Measurements from ENCODE around the gene ESRRB.
A peak's percentile ranks its signal among the peaks of the same experiment; 100 is the strongest.

The ESRRB gene

GRCh38 chr14:76456891-76457586 is 81.1 kb downstream of the ESRRB start:
- DNase-seq, result no peak

GRCh38 chr14:76457841-76458240 is 81.9 kb downstream of the ESRRB start:
- DNase-seq, result no peak

DNA sequence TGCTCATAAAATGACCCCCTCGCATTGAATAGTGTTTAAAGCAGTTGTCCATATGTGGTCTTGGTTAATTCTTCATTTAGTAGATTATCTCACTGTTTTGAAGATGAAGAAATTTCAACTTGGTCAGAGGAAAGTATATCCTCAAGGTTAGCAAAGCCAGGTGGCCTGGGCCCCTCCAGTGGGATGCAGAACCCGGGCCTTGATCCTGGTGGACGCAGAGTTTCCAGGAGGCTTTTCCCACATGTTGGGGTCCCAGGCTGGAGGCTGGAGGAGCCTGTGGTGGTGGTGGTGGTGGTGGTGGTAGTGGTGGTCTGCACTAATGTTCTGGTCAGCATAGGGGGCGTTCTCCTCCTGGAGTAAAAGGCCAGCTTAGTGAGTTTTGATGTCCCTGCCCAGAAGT is 85.9 kb downstream of the ESRRB start:
- no peak for DNase-seq

GRCh38 chr14:76462330-76462729 is 86.4 kb downstream of the ESRRB start:
- no peak for DNase-seq

DNA sequence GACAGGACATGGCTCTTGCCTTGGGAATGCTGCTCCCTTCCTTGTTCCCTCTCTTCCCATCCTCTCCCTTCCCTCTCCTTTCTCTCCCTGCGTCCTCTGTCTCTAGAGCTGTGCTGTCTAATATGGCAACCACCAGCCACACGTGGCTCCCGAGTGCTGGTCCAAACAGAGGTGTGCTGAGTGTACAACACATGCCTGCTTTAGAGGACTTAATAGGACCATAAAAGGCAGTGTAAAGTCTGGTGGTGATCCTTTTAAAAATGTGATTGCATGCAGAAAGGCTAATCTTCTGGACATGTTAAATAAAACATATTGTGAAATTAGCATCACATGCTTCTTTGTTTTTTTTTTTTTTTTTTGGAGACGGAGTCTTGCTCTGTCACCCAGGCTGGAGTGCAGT is 87.2 kb downstream of the ESRRB start:
- DNase-seq, result no peak

DNA sequence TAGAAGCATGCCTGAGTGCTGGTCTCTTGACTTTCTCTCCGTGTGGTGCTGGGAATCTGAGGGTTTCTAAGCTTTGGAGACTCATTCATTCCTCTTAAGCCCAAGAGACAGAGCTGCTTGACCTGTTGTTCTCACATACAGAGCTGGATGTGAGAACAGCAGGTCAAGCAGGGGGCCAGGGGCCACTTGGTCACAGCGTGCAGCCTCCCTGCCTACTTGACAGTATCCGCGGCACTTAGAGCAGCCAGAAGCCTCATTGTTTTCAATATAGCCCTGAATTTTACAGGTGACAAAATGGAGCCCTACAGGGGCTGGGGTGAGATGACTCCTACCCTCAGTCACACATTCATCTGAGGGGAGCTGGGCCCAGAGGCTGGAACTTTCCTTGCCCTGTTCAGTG is 88.9 kb downstream of the ESRRB start:
- no peak for DNase-seq

DNA sequence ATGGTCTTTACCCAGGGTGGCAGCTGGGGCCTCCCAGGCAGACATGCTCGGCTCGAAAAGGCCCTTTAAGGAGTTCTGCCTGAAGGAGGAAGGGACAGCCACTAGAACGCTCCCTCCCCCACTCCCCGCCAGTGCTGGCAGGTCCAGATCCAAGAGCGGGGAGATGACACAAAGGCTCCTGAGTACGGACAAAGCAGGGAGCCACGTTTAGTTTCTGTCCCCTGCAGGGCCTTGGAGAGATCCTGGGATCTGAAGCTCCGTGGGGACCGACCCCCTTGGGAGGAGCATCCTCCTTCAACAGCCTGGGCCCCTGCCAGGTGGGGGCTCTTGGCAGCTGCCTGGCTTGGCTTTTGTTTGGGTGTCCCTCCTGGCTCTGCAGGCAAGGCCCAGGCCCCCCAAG is 89.7 kb downstream of the ESRRB start:
- no peak for DNase-seq

DNA sequence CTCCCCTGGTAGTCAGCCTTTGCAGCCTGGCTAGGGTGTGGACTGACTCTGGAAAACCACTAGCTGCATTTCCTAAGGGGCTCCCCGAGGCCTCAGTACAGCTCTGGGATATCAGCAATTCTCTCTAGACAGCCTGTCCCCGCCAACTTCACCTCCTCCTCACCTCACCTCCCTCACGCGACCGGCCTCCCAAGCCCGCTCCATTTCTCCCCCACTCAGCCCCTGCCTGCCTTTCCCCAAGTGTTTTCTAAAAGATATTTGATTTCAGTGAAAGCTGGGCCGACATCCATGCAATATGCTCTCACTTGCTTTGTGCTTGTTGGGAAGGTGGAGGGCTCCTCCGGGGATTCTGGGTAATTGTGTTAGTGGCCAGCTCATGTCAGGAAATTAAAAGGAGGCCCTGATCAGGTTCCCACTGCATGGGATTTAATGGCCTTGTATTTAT is 91.8 kb downstream of the ESRRB start:
- DNase-seq, result no peak

DNA sequence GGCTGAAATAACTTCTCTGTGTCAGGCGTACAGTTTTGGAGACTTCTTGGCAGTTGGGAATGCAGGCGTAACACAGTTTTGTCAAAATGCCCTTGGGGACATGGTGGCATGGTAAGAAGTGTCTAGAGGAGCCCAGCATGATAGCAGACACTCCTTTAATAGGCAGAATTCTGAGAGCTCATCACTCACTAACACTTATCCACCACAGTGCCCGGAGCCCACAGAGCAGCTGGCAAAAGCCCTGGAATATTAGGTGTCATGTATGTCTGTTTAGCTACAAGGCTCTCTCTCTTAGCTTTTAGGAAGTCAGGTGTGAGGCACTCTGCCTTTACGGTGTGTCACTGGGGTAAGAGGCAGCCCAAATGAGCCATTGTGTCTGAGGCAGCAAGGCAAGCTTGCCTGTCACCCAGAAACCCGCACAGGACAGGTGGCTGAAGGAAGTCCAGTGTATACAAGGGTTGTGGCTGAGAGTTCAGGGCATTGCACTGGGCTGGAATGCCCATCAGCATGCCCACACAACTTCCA is 96.3 kb downstream of the ESRRB start:
- no peak for DNase-seq

DNA sequence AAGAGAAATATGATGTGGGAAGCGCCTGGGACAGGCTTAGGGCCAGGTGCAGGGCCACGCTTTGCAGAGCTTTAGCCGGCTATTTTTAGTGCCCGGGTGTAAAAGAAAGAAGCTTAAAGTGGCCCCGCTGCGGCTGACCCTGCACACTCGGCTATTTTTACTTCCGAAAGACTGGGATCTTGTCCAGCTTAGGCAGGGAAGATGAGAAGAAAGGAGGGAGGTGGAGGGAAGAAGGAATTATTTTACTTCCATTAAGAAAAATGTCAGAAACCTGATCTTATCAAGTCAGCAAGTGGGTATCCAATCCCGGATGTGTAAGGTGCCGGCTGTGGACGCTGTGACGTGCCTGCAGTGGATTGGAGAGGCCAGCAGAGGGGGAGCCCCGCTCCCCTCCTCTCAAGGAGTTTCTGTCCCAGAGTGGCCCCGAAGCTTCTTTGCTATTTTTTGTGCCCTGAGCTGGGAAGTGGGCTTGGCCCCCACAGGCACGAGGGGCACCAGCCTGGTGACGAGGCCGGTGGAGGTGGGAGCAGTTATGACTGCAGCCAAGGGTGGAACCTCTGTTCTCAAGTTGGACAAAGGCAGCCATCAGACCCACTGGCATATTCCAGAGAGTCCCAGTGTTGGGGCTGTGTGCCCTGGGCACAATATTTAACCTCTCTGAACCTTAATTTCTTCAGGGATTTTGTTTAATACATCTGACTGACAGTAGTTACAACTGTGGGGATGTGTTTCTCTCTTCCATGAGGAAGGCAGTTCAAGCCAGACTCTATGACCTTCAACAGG is 97.7 kb downstream of the ESRRB start:
- DNase-seq, result peak; percentile 21

- no peak for DNase-seq
Measured at GRCh38 chr14:76480426-76480825, 104.5 kb downstream of the ESRRB start.

- no peak for DNase-seq
Measured at GRCh38 chr14:76484355-76484754, 108.4 kb downstream of the ESRRB start.

GRCh38 chr14:76486251-76486743 is 110.4 kb downstream of the ESRRB start:
- peak; percentile 99 for DNase-seq

GRCh38 chr14:76488551-76488950 is 112.6 kb downstream of the ESRRB start:
- DNase-seq, result no peak

DNA sequence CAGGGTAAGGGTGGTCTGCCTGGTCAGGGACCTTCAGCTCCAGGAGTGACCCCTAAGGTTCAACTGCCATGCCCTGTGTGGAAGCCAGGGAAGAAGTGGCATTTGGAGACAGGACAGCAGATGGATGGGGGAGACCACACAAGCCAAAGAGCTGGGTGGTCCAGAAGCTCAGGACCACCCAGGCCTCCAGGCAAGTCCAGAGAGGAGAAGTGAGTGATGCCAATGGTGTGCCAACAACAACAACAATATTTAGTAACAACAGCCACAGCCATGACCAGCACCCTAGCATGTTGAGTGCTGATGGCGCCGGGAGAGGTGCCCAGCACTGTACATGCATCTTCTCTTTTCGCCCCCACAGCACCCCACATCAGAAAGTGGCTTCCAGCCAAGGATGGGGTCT is 113.7 kb downstream of the ESRRB start:
- DNase-seq, result no peak

GRCh38 chr14:76490111-76490510 is 114.2 kb downstream of the ESRRB start:
- DNase-seq, result no peak

- peak; percentile 37 for DNase-seq
Measured at GRCh38 chr14:76490735-76491134, 114.8 kb downstream of the ESRRB start.

GRCh38 chr14:76491172-76491930 is 115.4 kb downstream of the ESRRB start:
- no peak for DNase-seq

- DNase-seq, result no peak
Measured at GRCh38 chr14:76495983-76496382, 120.0 kb downstream of the ESRRB start.

DNA sequence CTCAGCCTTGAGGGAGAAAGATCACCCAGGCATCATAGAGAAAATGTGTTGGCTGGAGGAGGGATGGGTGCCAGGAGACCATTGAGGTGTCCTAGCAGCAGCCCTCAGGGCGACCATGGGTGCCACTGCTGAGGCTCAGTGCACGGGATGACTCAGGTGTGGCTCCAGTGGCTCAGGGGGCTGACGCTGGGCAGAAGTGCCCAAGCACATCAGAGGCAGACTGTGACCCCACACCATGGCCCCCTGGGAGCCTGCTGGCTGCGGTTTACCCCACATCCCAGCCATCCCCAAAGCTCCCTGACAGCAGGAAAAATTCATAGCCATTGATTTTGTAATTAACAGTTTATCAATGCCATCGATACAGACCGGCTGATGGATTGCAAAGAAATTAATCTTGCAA is 120.7 kb downstream of the ESRRB start:
- no peak for DNase-seq

DNA sequence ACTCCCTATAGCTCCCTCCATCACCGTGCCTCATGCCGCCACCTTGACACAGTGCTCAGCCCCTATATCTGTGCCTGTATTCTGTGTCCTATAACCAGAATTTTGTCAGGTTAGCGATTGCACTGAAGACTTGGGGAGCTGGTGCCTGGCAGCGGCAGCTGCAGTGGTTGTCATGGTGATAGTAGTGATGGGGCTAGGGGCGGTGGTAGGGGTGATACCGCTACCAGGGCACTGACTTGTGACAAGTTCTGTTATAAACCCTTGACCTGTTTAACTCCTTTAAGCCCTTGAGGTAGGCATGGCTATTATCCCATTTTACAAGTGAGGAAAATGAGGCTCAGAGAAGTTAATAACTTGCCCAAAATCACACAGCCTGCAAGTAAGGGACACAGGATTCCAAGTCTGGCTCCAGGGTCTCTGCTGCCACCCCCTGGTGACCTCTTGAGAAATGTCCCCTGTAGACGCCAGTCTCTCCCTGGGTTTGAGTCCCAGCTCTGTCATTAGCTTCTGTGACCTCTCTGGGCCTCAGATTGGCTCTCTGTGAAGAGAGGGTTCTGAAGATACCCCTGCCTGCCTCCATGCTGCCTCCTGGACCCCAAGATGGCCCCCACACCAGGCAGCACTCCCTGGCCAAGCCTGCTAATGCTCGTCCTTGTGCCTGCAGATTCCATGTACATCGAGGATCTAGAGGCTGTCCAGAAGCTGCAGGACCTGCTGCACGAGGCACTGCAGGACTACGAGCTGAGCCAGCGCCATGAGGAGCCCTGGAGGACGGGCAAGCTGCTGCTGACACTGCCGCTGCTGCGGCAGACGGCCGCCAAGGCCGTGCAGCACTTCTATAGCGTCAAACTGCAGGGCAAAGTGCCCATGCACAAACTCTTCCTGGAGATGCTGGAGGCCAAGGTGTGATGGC is 121.9 kb downstream of the ESRRB start:
- no peak for DNase-seq

DNA sequence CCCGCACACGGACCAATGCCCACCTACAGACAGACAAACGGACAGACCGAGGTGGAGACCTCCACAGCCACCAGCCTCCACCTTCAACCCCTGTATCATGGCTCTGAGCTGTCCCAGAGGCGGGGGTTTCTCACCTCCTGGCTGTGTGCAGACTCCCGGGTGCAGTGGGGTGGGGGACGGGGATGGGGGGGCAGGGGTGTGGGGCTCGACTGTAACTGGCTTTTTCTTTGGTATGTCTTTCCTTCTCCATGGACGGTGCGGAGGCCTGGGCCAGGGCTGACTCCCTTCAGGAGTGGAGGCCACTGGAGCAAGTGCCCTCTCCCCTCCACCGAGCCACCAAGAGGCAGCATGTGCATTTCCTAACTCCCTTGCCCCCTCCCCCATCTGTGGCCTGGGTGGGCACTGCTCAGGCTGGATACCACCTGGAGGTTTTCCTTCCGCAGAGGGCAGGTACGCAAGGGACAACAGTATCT is 122.6 kb downstream of the ESRRB start:
- no peak for DNase-seq

Data from DMS153 (cell line).